OCI-LY7 (cell line): Measurements from ENCODE around the gene IFNB1.

Experiments used
- CTCF ChIP-seq: fragments of 200-600 bp; sonication (generic); conservative IDR thresholded peaks from 2 replicates; pipeline ENCODE4 v1.5.1; 2014; ENCODE audit warnings: mild to moderate bottlenecking, antibody characterized with exemption, low read length, moderate library complexity, mixed read lengths
- EZH2phosphoT487 ChIP-seq: fragments of 200-600 bp; sonication (generic); IDR thresholded peaks from 2 replicates; pipeline ENCODE4 v1.6.1; 2018; ENCODE audit warnings: low read depth, borderline replicate concordance, mild to moderate bottlenecking, mixed run types, antibody characterized with exemption, low read length, moderate library complexity, mixed read lengths

- TF ChIP-seq CTCF (no peak), EZH2phosphoT487 (no peak)
Observed at GRCh38 chr9:21081451-21081850, 3.7 kb upstream of the IFNB1 start.
